ENCODE results near the gene ZNF816.
"Not testable (repeated sequence)": the region's sequence is repeated elsewhere in the genome, so short reads cannot be mapped to it uniquely, and the experiment has no call there.

Gene ZNF816

GRCh38 chr19:52959613-52960295, 2.9 kb downstream of the ZNF816 start:
- no peak for DNase-seq

DNA sequence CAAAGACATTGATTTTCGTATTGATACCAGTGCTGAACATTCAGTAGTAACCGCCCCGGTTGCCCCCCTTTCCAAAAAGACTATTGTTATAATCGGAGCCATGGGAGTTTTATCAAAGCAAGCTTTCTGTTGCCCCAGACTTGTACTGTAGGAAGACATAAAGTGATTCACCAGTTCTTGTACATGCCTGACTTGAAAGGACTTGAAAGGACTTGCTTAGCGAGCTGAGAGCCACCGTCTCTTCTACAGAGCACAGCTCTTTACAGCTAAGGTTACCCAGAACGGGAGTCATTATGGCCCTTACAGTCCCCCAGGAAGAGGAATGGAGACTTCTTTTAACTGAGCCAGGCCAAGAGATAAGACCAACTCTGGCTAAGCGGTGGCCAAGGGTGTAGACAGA, 5.1 kb downstream of the ZNF816 start:
- DNase-seq = no peak

- DNase-seq = no peak
Observed at GRCh38 chr19:52956917-52957316, 5.8 kb downstream of the ZNF816 start.

GRCh38 chr19:52949422-52949821, 13.3 kb downstream of the ZNF816 start:
- DNase-seq = no peak

DNA sequence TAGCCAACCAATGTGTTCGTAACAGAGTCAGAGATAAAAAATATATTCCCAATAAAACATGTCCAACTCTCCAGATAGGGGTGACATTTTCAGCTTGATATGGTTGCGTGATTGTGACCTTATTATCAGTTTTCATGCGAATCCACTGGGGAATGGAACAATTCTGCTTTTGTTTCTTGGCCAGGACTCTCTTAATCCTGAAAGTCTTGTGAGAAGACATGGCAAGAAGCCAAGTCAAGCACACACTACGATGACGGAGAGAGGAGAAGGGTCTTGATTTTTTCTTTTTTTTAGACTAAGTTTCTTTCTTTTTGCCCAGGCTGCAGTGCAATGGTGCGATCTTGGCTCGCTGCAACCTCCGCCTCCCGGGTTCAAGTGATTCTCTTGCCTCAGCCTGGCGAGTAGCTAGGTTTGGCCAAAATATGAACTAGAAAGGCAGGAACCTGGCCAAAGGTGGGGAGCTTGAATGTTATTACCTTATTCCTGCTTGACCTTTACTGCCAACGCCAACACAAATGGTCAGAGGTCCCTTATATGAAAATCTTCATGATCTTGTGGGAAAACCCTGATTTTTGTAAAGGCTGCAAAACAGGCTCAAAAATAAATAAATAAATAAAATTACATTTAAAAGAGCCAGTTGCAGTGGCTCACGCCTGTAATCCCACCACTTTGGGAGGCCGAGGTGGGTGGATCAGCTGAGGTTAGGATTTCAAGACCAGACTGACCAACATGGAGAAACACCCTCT, 14.5 kb downstream of the ZNF816 start:
- no peak for DNase-seq

GRCh38 chr19:52946322-52947310, 16.1 kb downstream of the ZNF816 start:
- no peak for DNase-seq

DNA sequence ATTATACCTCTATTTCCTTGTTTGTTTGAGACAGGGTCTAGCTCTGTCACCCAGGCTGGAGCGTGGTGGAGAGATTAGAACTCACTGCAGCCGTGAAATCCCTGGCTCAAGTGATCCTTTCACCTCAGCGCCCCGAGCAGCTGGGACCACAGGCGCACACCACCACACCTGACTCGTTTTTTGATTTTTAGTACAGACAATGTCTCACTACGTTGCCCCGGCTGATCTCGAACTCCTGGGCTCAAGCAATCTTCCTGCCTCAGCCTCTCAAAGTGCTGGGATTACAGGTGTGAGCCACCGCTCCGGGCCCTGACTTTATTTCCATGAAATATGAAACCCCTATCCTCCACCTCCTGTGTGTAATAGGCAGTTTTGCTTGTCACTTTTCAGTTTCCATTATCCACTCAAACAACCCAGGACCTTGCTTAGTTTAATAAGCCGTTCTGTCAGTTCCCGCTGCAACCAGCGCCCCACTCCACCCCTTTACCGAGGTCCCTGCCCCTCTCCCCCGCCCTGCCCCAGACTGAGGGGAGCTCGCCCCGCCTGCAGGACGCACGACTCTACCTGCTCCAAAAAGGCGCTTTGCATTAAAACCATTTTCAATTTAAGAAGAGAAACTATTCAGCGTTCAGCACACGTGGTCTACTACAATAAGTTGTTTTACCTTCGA, 16.9 kb downstream of the ZNF816 start:
- no peak for DNase-seq

- not testable (repeated sequence) for DNase-seq
Observed at GRCh38 chr19:52944703-52945493, 17.8 kb downstream of the ZNF816 start.

DNA sequence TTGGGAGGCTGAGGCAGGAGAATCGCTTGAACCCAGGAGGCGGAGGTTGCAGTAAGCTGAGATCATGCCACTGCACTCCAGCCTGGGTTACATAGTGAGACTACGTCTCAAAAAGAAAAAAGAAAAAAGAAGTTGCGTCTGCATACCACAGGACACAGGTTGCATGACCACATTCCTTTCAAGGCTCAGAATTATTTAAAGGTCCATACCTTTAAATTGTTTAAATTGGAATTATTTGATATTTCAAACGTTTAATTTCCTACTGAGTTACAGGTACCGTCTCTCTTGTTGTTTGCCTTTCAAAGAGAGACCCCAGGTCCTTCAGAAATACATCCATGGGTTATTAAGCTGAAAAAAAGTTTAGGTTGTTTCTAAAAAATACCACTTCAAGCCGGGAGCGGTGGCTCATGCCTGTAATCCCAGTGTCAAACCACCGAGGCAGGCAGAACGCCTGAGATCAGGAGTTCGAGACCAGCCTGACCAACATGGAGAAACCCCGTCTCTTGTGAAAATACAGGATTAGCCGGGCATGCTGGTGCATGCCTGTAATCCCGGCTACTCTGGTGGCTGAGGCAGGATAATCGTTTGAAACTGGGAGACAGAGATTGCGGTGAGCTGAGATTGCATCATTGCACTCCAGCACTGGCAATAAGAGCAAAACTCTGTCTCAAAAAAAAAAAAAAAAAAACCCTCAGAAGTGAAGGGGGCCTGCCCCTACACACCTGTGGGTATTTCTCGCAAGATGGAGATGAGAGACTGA, 18.6 kb downstream of the ZNF816 start:
- DNase-seq = no peak

DNA sequence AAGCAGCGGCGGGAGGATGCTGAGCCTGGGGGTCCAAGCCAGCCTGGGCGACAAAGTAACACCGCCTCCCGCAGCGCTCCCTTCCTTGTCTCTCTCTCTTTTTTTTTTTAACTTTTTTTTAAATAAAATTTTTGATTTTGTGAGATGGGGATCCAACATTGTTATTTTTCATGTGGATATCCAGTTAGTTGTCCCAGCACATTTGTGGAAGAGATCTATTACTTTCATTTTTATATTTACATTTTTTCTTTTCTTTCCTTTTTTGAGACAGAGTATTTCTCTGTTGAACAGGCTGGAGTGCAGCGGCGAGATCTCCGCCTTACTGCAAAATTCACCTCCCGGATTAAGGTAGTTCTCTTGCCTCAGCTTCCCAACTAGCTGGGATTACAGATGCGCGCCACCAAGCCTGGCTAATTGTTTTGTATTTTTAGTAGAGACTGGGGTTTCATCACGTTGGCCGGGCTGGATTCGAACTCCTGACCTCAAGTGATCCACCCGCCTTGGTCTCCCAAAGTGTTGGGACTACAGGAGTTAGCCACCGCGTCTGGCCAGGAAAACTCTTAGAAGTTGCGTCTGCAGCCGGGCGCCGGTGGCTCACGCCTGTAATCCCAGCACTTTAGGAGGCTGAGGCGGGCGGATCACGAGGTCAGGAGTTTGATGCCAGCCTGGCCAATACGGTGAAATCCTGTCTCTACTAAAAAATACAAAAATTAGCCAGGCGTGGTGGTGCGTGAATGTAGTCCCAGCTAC, 19.4 kb downstream of the ZNF816 start:
- no peak for DNase-seq

DNA sequence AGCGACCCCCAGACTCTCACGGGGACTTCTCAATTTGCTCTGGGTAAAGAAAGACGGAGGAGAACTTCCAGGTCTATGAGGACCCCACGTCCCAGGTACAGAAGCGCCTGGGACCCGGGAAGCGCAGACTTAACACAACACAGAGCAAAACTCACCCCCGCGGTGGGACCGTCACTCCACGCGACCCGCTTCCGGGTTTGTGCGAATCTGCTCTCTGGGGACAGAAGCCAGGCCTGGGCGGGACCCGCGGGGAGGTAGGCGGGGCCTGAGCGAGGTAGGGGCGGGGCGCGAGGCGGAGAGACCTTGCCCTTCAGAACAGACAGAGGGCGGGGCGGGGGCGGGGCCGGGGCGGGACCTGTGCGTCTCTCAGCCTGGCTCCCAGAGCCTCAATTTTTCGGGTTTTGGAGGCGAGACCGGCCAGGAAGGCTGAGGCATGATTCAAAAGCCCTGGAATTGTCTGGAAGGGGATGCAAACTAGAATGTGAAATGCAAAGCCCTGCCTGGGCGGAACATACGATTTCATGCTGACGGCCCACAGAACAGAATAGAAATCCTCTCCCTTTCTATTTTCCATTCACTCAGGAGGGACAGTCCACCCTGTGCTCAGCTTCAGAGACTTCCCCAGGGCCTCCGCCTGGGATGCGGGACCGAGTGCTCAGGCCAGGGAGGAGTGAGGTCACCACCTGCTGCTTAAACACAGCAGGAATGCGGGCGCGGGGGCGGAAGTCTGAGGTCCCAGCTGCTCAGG, 20.1 kb downstream of the ZNF816 start:
- no peak for DNase-seq

GRCh38 chr19:52941941-52942385, 20.7 kb downstream of the ZNF816 start:
- no peak for DNase-seq

DNA sequence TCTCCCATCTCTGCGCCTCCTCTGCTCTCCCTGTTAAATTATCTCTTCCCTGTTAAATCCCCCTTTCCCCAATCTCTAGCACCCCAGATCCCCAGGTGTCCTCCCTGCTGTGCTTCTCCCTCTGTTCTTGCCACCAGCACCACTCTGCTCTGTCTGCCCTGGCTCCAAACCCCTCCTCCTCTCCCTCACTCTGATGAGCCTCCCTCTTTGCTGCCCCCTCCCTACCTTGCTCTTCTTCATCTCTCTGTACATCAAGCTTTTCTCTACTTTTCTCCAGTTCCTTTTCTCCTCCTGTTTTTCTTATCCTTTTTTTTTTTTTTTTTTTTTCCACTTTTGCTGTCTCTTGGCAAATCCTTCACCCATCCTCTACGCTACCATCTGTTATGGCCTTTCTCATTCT, 21.2 kb downstream of the ZNF816 start:
- not testable (repeated sequence) for DNase-seq

DNA sequence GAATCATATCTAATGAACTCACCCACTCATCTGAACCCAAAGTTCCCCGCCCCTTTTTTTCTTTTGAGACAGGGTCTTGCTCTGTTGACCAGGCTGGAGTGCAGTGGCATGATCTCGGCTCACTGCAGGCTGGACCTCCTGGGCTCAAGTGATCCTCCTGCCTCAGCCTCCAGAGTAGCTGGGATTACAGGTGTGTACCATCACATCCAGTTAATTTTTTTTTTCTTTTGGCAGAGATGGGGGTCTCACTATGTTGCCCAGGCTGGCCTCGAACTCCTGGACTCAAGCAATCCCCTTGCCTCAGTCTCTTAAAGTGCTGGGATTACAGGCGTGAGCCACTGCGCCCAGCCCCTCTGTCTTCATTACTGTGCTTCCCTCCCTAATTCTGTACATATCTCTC, 21.8 kb downstream of the ZNF816 start:
- not testable (repeated sequence) for DNase-seq

DNA sequence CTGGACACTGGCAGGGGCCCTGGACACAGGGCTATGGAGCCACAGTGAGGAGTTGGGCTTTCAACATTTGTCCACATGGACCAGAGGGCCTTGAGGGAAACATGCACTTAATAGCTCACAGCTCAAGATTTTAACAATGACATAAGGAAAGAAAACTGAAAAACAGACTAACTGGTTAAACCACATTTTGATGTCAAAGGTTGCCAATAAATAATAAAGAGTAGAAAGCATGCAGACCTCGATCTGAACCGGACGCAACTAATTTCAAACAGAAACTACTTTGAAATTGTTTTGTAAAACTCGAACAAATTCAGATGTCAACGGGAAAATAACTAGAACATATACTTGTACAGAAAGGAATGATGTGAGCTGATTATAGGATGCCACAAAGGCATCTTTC, 23.9 kb downstream of the ZNF816 start:
- DNase-seq = no peak

- DNase-seq = no peak
Observed at GRCh38 chr19:52936954-52937325, 25.7 kb downstream of the ZNF816 start.

DNA sequence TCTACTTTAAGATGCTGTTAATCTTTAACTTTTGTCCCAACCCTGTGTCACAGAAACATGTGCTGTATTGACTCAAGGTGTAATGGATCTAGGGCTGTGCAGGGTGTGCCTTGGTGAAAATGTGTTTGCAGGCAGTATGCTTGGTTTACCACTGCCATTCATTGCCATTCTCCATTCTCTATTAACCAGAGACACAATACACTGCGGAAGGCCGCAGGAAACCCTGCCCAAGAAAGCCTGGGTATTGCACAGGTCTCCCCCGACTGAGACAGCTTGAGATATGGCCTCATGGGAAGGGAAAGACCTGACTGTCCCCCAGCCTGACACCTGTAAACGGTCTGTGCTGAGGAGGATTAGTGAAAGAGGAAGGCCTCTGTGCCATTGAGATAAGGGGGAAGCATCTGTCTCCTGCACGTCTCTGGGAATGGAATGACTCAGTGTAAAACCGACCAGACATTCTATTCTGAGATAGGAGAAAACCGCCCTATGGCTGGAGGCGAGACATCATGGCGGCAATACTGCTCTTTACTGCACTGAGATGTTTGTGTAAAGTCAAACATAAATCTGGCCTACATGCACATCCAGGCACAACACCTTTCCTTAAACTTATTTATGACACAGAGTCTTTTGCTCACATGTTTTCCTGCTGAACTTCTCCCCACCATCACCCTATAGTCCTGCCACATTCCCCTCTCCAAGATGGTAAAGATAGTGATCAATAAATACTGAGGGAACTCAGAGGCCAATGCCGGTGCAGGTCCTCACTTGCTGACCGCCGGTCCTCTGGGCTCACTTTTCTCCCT, 26.3 kb downstream of the ZNF816 start:
- no peak for DNase-seq

DNA sequence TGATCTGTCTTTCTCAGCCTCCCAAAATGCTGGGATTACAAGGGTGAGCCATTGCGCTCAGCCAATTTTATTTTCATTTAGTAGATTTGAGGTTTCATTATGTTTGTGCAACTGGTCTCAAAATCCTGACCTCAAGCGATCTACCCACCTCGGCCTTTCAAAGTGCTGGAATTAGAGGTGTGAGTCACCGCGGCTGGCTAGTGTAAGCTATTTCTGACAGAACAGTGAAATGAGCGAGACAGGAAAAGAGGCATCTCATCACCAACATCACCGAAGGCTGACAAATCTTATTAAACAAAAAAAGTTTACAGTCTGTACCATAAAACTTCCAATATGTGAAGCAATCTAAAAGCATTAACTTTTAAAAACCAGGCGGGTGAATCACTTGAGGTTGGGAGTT, 27.2 kb downstream of the ZNF816 start:
- no peak for DNase-seq

GRCh38 chr19:52924641-52925040, 38.0 kb downstream of the ZNF816 start:
- DNase-seq = not testable (repeated sequence)

Measured in NCI-H510A treated with DMSO at 0.1 percent for 48 hours (cell line).